ENCODE measurements around the gene VIT.

GRCh38 chr2:36696533-36696932 is at the start of gene VIT:
- TF ChIP-seq EZH2 (IDR thresholded peaks at IDR 0.05; ENCODE audit: insufficient read depth, poor library complexity, severe bottlenecking) (no peak), EZH2phosphoT487 (IDR thresholded peaks at IDR 0.05; ENCODE audit: insufficient read depth, low read depth) (no peak)

Measured in GM23248 (cell line).